Loucy (cell line): ENCODE measurements around the gene PPIL6.

Source experiments
- CTCF ChIP-seq: fragments of 200-600 bp; sonication (generic); conservative IDR thresholded peaks from 2 replicates; pipeline ENCODE4 v1.5.1; 2014; ENCODE audit warnings: mild to moderate bottlenecking, antibody characterized with exemption, low read length
- EZH2phosphoT487 ChIP-seq: fragments of 200-600 bp; IDR thresholded peaks from 2 replicates; pipeline ENCODE4 v1.6.1; 2018; ENCODE audit warnings: antibody characterized with exemption, mild to moderate bottlenecking, moderate library complexity, borderline replicate concordance

- TF ChIP-seq CTCF (no peak), EZH2phosphoT487 (no peak)
Measured at GRCh38 chr6:109456710-109457561, 16.5 kb upstream of the PPIL6 start.
